Mesothelial cell of epicardium (in vitro differentiated cells): Measurements from ENCODE around the gene SYPL2. TPM values are rescaled to one million over a fixed set of nuclear protein-coding genes. Genes with fewer than 3 reads are reported as not detected.
A peak's percentile ranks its signal among the peaks of the same experiment; 100 is the strongest.

Experiments
- DNase-seq, 2 experiments: peaks; one replicate each; pipeline ENCODE4 v3.0.0; 2021; ENCODE audit warnings: low spot score in 2 of 2; ENCODE audit not compliant: unreplicated experiment in 2 of 2
- H3K27ac Mint-ChIP-seq: 2 replicates; pipeline ENCODE4 v1.8.0; 2021; ENCODE audit warnings: mixed read lengths
- H3K27me3 Mint-ChIP-seq: 2 replicates; pipeline ENCODE4 v1.8.0; 2021; ENCODE audit warnings: low read depth, mixed read lengths
- H3K36me3 Mint-ChIP-seq: 2 replicates; pipeline ENCODE4 v1.8.0; 2021; ENCODE audit warnings: mixed read lengths
- H3K4me1 Mint-ChIP-seq: 2 replicates; pipeline ENCODE4 v1.8.0; 2021; ENCODE audit warnings: mixed read lengths
- H3K4me3 Mint-ChIP-seq: 2 replicates; pipeline ENCODE4 v1.8.0; 2021; ENCODE audit warnings: mild to moderate bottlenecking, moderate library complexity, mixed read lengths
- H3K9me3 Mint-ChIP-seq: 2 replicates; pipeline ENCODE4 v1.8.0; 2021; ENCODE audit warnings: mixed read lengths
- CTCF ChIP-seq: fragments of 200-600 bp; sonication (generic); IDR thresholded peaks from one replicate; pipeline ENCODE4 v1.5.0; 2021; ENCODE audit warnings: antibody characterized with exemption; ENCODE audit not compliant: unreplicated experiment
- total RNA-seq: library from RNA; stranded (reverse); gene quantifications from 3 replicates; pipeline ENCODE4 v1.2.1, GENCODE V29; 2021

Gene SYPL2
- total RNA-seq, 1 donor from 2014 or later: 0.11 TPM

- TF ChIP-seq CTCF: peak; percentile 78
- H3K36me3 Mint-ChIP-seq: no peaks in the 10 kb centered on the region
- peak; percentile 86 to 96 for DNase-seq
- no peaks in the 10 kb centered on the region for H3K27me3 Mint-ChIP-seq
- no peaks in the 10 kb centered on the region for H3K9me3 Mint-ChIP-seq
- peaks cover 10% of the 10 kb centered on the region for H3K4me1 Mint-ChIP-seq
- peak within 1 kb of the TSS; percentile 90 for H3K4me3 Mint-ChIP-seq
- peak within 1 kb of the TSS; percentile 85 for H3K27ac Mint-ChIP-seq
Measured at GRCh38 chr1:109493805-109494539, 27.6 kb downstream of the SYPL2 start, which contains the start of gene CYB561D1. CYB561D1 (plus strand) TSS chr1:109494094; CDS start chr1:109494140, 46 bp downstream.

GRCh38 chr1:109495738-109496137 is 29.4 kb downstream of the SYPL2 start:
- TF ChIP-seq CTCF: no peak
- peak overlapping the region; percentile 90 for H3K4me3 Mint-ChIP-seq
- no peaks in the 10 kb centered on the region for H3K36me3 Mint-ChIP-seq
- no peak overlapping the region for H3K27ac Mint-ChIP-seq
- H3K9me3 Mint-ChIP-seq: no peaks in the 10 kb centered on the region
- DNase-seq: no peak
- no peaks in the 10 kb centered on the region for H3K27me3 Mint-ChIP-seq
- peaks cover 14% of the 10 kb centered on the region for H3K4me1 Mint-ChIP-seq

GRCh38 chr1:109497449-109498160 is 31.3 kb downstream of the SYPL2 start:
- TF ChIP-seq CTCF: no peak
- Mint-ChIP-seq H3K4me1 (peaks cover 23% of the 10 kb centered on the region), H3K27ac (no peak overlapping the region), H3K36me3 (no peaks in the 10 kb centered on the region), H3K27me3 (no peaks in the 10 kb centered on the region), H3K4me3 (no peak overlapping the region), H3K9me3 (no peaks in the 10 kb centered on the region)
- DNase-seq: no peak

DNA sequence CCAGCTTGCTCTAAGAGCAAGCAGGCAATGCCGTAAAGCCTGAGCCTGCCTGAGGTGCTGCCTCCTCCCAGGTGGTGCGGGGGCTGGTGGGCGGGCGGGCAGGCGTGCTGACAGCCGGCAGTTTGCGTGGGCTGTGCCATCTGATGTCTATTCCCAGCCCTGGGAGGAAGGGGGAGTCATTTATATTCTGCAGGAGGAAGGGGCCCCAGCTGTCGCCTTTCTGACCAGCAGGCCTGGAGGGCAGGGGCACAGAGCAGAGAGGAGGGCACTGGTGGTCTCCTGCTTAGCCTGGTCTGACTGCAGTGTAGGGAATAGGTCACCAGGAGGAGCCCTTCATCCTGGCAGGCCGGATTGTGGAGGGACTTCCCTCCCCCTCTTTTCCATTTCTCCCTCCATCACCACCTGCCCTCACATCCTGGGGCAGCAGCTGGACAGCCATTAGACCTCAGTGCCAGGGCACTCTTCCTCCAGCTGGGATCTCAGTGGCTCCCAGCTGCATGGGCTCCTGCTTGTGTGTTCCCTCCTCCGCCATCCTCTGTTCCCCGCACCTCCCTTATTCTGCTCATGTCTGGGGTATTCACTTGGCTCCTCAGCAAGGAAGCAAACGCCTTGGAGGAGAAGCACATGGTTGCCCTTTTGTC is 31.9 kb downstream of the SYPL2 start:
- peaks cover 28% of the 10 kb centered on the region for H3K4me1 Mint-ChIP-seq
- H3K36me3 Mint-ChIP-seq: no peaks in the 10 kb centered on the region
- H3K27ac Mint-ChIP-seq: no peak overlapping the region
- no peak for DNase-seq
- H3K4me3 Mint-ChIP-seq: no peak overlapping the region
- no peaks in the 10 kb centered on the region for H3K27me3 Mint-ChIP-seq
- TF ChIP-seq CTCF: no peak
- H3K9me3 Mint-ChIP-seq: no peaks in the 10 kb centered on the region

- Mint-ChIP-seq H3K4me3 (no peak overlapping the region), H3K27ac (no peak overlapping the region)
Measured at GRCh38 chr1:109499081-109499480, 32.7 kb downstream of the SYPL2 start.

More at GRCh38 chr1:109499081-109499480, 32.7 kb downstream of the SYPL2 start:
- Mint-ChIP-seq H3K36me3 (no peaks in the 10 kb centered on the region), H3K4me1 (peaks cover 27% of the 10 kb centered on the region), H3K9me3 (no peaks in the 10 kb centered on the region), H3K27me3 (no peaks in the 10 kb centered on the region)
- TF ChIP-seq CTCF: no peak
- DNase-seq: no peak
